ENCODE data around the gene ITGAL.
"Not testable (repeated sequence)": the region's sequence is repeated elsewhere in the genome, so short reads cannot be mapped to it uniquely, and the experiment has no call there.

ITGAL gene

GRCh38 chr16:30527635-30528178, 55.2 kb downstream of the ITGAL start:
- DNase-seq, result peak; percentile 88

GRCh38 chr16:30528799-30529457, 56.4 kb downstream of the ITGAL start:
- peak; percentile 56 for DNase-seq

- DNase-seq, result peak; percentile 52
Measured at GRCh38 chr16:30530163-30531037, 57.9 kb downstream of the ITGAL start.

GRCh38 chr16:30532285-30533145, 60.0 kb downstream of the ITGAL start:
- DNase-seq, result no peak

- DNase-seq, result no peak
Measured at GRCh38 chr16:30533146-30533522, 60.6 kb downstream of the ITGAL start.

- DNase-seq, result peak; percentile 69
Measured at GRCh38 chr16:30533748-30534367, 61.3 kb downstream of the ITGAL start.

GRCh38 chr16:30534368-30535105, 62.0 kb downstream of the ITGAL start, which contains the start of gene ZNF747:
ZNF747 (minus strand) TSS chr16:30534858; CDS start chr16:30534679, 179 bp downstream.
- DNase-seq, result peak; percentile 96

- peak; percentile 75 for DNase-seq
Measured at GRCh38 chr16:30535106-30535776, 62.7 kb downstream of the ITGAL start.

GRCh38 chr16:30535777-30536190, 63.2 kb downstream of the ITGAL start:
- DNase-seq, result peak; percentile 94

- DNase-seq, result not testable (repeated sequence)
Measured at GRCh38 chr16:30536391-30537024, 64.0 kb downstream of the ITGAL start.

- no peak for DNase-seq
Measured at GRCh38 chr16:30539000-30539964, 66.7 kb downstream of the ITGAL start.

- DNase-seq, result not testable (repeated sequence)
Measured at GRCh38 chr16:30539986-30540526, 67.5 kb downstream of the ITGAL start.

- peak; percentile 75 for DNase-seq
Measured at GRCh38 chr16:30540916-30541464, 68.4 kb downstream of the ITGAL start.

- peak; percentile 57 for DNase-seq
Measured at GRCh38 chr16:30541502-30542329, 69.2 kb downstream of the ITGAL start.

- DNase-seq, result no peak
Measured at GRCh38 chr16:30543067-30543466, 70.5 kb downstream of the ITGAL start.

GRCh38 chr16:30546115-30546514, 73.6 kb downstream of the ITGAL start:
- peak; percentile 45 for DNase-seq

- peak; percentile 79 for DNase-seq
Measured at GRCh38 chr16:30548416-30549253, 76.1 kb downstream of the ITGAL start.
